Tibial nerve (tissue), 4 donors: ENCODE measurements around the gene NR2C2.

Experiments used
- EP300 ChIP-seq, 2 donors: sonication (generic); formaldehyde crosslinking; IDR thresholded peaks; one replicate each; pipeline ENCODE4 v1.6.1; 2017; ENCODE audit warnings: antibody characterized with exemption in 2 of 2, mild to moderate bottlenecking in 1 of 2
- POLR2A ChIP-seq, 2 donors: fragments of 450-650 bp; IDR thresholded peaks; one replicate each; pipeline ENCODE4 v1.6.1; 2017; ENCODE audit warnings: antibody characterized with exemption in 2 of 2, mild to moderate bottlenecking in 2 of 2, moderate library complexity in 2 of 2
- TF ChIP-seq, protein P1 (sequence below), 5 experiments: fragments of 200-600 bp in 3 of 5; fragments of 450-650 bp in 2 of 5; sonication (generic) in 3 of 5; IDR thresholded peaks; one replicate each; pipeline ENCODE4 v1.5.1; 2016 to 2019; ENCODE audit warnings: antibody characterized with exemption in 5 of 5, mild to moderate bottlenecking in 3 of 5, moderate library complexity in 2 of 5

- TF ChIP-seq, protein P1, sequence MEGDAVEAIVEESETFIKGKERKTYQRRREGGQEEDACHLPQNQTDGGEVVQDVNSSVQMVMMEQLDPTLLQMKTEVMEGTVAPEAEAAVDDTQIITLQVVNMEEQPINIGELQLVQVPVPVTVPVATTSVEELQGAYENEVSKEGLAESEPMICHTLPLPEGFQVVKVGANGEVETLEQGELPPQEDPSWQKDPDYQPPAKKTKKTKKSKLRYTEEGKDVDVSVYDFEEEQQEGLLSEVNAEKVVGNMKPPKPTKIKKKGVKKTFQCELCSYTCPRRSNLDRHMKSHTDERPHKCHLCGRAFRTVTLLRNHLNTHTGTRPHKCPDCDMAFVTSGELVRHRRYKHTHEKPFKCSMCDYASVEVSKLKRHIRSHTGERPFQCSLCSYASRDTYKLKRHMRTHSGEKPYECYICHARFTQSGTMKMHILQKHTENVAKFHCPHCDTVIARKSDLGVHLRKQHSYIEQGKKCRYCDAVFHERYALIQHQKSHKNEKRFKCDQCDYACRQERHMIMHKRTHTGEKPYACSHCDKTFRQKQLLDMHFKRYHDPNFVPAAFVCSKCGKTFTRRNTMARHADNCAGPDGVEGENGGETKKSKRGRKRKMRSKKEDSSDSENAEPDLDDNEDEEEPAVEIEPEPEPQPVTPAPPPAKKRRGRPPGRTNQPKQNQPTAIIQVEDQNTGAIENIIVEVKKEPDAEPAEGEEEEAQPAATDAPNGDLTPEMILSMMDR (IDR thresholded peaks at IDR 0.05): no peak
- TF ChIP-seq EP300 (IDR thresholded peaks at IDR 0.05) (no peak), POLR2A (IDR thresholded peaks at IDR 0.05) (no peak)
Measured at GRCh38 chr3:14900881-14901873, 46.2 kb upstream of the NR2C2 start.
